Large intestine (tissue), 3 donors: ENCODE results near the gene RHOJ. TPM values are rescaled to one million over a fixed set of nuclear protein-coding genes. Genes with fewer than 3 reads are reported as not detected.

Experiments
- DNase-seq, 2 donors: peaks; one replicate each; pipeline versions ENCODE4 v3.0.0 to v3.0.0-alpha.2; 2013
- H3K27ac ChIP-seq: one replicate; pipeline ENCODE4 v1.5.1; 2013; ENCODE audit warnings: low read length
- H3K27me3 ChIP-seq: 2 replicates; pipeline ENCODE4 v1.6.1; 2013; ENCODE audit warnings: low read length; ENCODE audit not compliant: control insufficient read depth, insufficient read depth
- H3K36me3 ChIP-seq: 2 replicates; pipeline ENCODE4 v1.6.1; 2013; ENCODE audit warnings: low read length; ENCODE audit not compliant: control insufficient read depth, insufficient read depth
- H3K4me1 ChIP-seq: one replicate; pipeline ENCODE4 v1.6.1; 2013; ENCODE audit warnings: low read length; ENCODE audit not compliant: control insufficient read depth, insufficient read depth
- H3K4me3 ChIP-seq: one replicate; pipeline ENCODE4 v1.5.1; 2013; ENCODE audit warnings: low read length
- H3K9me3 ChIP-seq: one replicate; pipeline ENCODE4 v1.6.1; 2013; ENCODE audit warnings: mild to moderate bottlenecking, low read depth, low read length, moderate library complexity; ENCODE audit not compliant: control insufficient read depth
- WGBS: methylation state at CpG from one replicate; pipeline ENCODE4 v1.1.5; 2013; ENCODE audit warnings: low lambda C conversion rate; ENCODE audit not compliant: insufficient coverage; 5-methylcytosine and 5-hydroxymethylcytosine counted together
- polyA plus RNA-seq: library from polyadenylated mRNA; unstranded; fragments of 120-200 nt; gene quantifications from one replicate; pipeline ENCODE4 v1.2.1, GENCODE V29; 2013

RHOJ gene
- polyA plus RNA-seq, 1 donor, result 20.7 TPM

- Histone ChIP-seq H3K27ac (peak overlapping the region; percentile 62), H3K9me3 (no peaks in the 10 kb centered on the region), H3K27me3 (no peaks in the 10 kb centered on the region), H3K4me1 (no peaks in the 10 kb centered on the region), H3K36me3 (no peaks in the 10 kb centered on the region), H3K4me3 (no peak overlapping the region)
- DNase-seq, result peak; percentile 15 to 32
- no CpG with 5 or more reads among the region's 4 CpGs for WGBS
Measured at GRCh38 chr14:63224196-63224595, 20.0 kb downstream of the RHOJ start.

- WGBS, result 80% methylated on average over 1 of the region's 2 CpGs
- Histone ChIP-seq H3K4me1 (no peaks in the 10 kb centered on the region), H3K27ac (no peak overlapping the region), H3K27me3 (no peaks in the 10 kb centered on the region), H3K9me3 (no peaks in the 10 kb centered on the region), H3K4me3 (no peak overlapping the region), H3K36me3 (no peaks in the 10 kb centered on the region)
- no peak for DNase-seq
Measured at GRCh38 chr14:63228217-63228616, 24.0 kb downstream of the RHOJ start.

- Histone ChIP-seq H3K4me3 (no peak overlapping the region), H3K36me3 (no peaks in the 10 kb centered on the region), H3K4me1 (no peaks in the 10 kb centered on the region), H3K27ac (no peak overlapping the region), H3K9me3 (no peaks in the 10 kb centered on the region), H3K27me3 (no peaks in the 10 kb centered on the region)
- WGBS, result 60% methylated on average over 1 of the region's 5 CpGs
- DNase-seq, result no peak
Measured at GRCh38 chr14:63229330-63230059, 25.3 kb downstream of the RHOJ start.

GRCh38 chr14:63231766-63232165 lies 27.5 kb downstream of the RHOJ start:
- Histone ChIP-seq H3K9me3 (no peaks in the 10 kb centered on the region), H3K4me1 (no peaks in the 10 kb centered on the region), H3K27me3 (no peaks in the 10 kb centered on the region), H3K27ac (no peak overlapping the region), H3K4me3 (no peak overlapping the region), H3K36me3 (no peaks in the 10 kb centered on the region)
- DNase-seq, result no peak
- WGBS, result 100% methylated on average over 1 of the region's 3 CpGs

- H3K4me1 ChIP-seq, result no peaks in the 10 kb centered on the region
- no peaks in the 10 kb centered on the region for H3K36me3 ChIP-seq
- no peak for DNase-seq
- H3K27me3 ChIP-seq, result no peaks in the 10 kb centered on the region
- no peak overlapping the region for H3K27ac ChIP-seq
- no CpG with 5 or more reads among the region's 7 CpGs for WGBS
- H3K9me3 ChIP-seq, result no peaks in the 10 kb centered on the region
- H3K4me3 ChIP-seq, result no peak overlapping the region
Measured at GRCh38 chr14:63237791-63238190, 33.5 kb downstream of the RHOJ start.

- no CpG with 5 or more reads among the region's 2 CpGs for WGBS
- Histone ChIP-seq H3K9me3 (no peaks in the 10 kb centered on the region), H3K27me3 (no peaks in the 10 kb centered on the region), H3K4me3 (no peak overlapping the region), H3K4me1 (no peaks in the 10 kb centered on the region), H3K27ac (no peak overlapping the region), H3K36me3 (no peaks in the 10 kb centered on the region)
- DNase-seq, result no peak
Measured at GRCh38 chr14:63240221-63240620, 36.0 kb downstream of the RHOJ start.

GRCh38 chr14:63241096-63241495 lies 36.9 kb downstream of the RHOJ start:
- Histone ChIP-seq H3K27ac (no peak overlapping the region), H3K9me3 (no peaks in the 10 kb centered on the region), H3K4me1 (no peaks in the 10 kb centered on the region), H3K4me3 (no peak overlapping the region), H3K27me3 (no peaks in the 10 kb centered on the region), H3K36me3 (no peaks in the 10 kb centered on the region)
- WGBS, result 100% methylated on average over 3 of the region's 4 CpGs
- no peak for DNase-seq

GRCh38 chr14:63243646-63244045 lies 39.4 kb downstream of the RHOJ start:
- H3K27me3 ChIP-seq, result no peaks in the 10 kb centered on the region
- H3K27ac ChIP-seq, result no peak overlapping the region
- no peak overlapping the region for H3K4me3 ChIP-seq
- H3K36me3 ChIP-seq, result no peaks in the 10 kb centered on the region
- no peaks in the 10 kb centered on the region for H3K9me3 ChIP-seq
- no peaks in the 10 kb centered on the region for H3K4me1 ChIP-seq
- DNase-seq, result no peak
- WGBS, result 89% methylated on average over 3 of the region's 5 CpGs

GRCh38 chr14:63245893-63246292 lies 41.6 kb downstream of the RHOJ start:
- Histone ChIP-seq H3K36me3 (no peaks in the 10 kb centered on the region), H3K27me3 (no peaks in the 10 kb centered on the region), H3K9me3 (no peaks in the 10 kb centered on the region), H3K27ac (no peak overlapping the region), H3K4me3 (no peak overlapping the region), H3K4me1 (no peaks in the 10 kb centered on the region)
- DNase-seq, result no peak
- WGBS, result no CpG with 5 or more reads among the region's 1 CpG

- H3K27me3 ChIP-seq, result no peaks in the 10 kb centered on the region
- WGBS, result no CpG with 5 or more reads among the region's 1 CpG
- no peak overlapping the region for H3K4me3 ChIP-seq
- no peaks in the 10 kb centered on the region for H3K9me3 ChIP-seq
- no peak overlapping the region for H3K27ac ChIP-seq
- no peaks in the 10 kb centered on the region for H3K4me1 ChIP-seq
- no peak for DNase-seq
- no peaks in the 10 kb centered on the region for H3K36me3 ChIP-seq
Measured at GRCh38 chr14:63248211-63248610, 44.0 kb downstream of the RHOJ start.

GRCh38 chr14:63249092-63249491 lies 44.8 kb downstream of the RHOJ start:
- H3K27me3 ChIP-seq, result no peaks in the 10 kb centered on the region
- no peak overlapping the region for H3K4me3 ChIP-seq
- DNase-seq, result no peak
- WGBS, result no CpG with 5 or more reads among the region's 2 CpGs
- H3K9me3 ChIP-seq, result no peaks in the 10 kb centered on the region
- H3K36me3 ChIP-seq, result no peaks in the 10 kb centered on the region
- peak overlapping the region; percentile 2 for H3K27ac ChIP-seq
- H3K4me1 ChIP-seq, result no peaks in the 10 kb centered on the region
